Inflammatory macrophage (primary cell): ENCODE measurements around the gene LYST.
A peak's percentile ranks its signal among the peaks of the same experiment; 100 is the strongest.

Experiments
- DNase-seq, 2 donors: peaks; one replicate each; pipeline ENCODE4 v3.0.0-alpha.2; 2020 to 2022

Gene LYST

DNA sequence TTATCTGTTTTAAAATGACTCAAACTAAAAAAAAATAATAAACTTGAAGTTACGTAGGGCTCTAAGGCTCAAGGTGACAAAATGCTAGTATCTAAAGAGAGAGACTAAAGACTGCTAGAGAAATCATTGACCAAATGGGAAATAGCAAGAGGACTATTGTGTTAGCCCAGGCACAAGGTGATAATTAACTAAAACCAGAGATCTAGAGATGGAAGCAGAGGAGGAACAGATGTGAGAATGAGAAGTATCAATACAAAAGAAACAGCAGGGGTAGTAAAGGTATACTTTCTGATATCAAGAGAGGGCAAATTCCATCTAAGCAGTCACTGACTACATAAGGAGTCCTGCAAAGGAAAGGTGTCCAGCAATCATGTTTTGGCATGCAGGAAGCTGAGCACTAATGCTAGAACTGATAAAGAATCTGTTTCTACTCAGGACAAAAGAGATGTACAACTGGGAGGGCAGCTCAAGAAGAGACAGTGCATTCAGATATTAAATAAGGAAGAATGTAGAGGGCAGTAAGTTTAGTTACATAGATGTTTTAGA, 116.9 kb downstream of the LYST start:
- no peak for DNase-seq

DNA sequence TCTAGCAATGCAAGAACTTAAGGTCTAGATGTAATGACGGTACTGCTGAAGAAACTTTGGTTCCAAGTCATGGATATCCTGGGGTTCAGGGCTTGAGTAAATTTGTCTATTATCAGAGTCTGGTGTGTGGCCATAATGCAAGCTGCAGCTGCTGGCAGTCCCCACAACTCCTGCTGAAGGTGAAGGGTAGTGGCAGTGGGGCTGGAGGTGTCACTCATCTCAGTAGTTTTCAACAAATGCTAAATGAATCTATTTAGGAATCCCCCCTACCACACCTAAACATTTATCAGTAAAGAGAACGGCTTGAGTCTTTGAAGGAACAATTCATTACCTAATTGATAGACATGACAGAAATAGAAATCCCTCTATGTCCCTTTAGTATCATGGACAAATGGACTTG, 118.0 kb downstream of the LYST start:
- DNase-seq = no peak

DNA sequence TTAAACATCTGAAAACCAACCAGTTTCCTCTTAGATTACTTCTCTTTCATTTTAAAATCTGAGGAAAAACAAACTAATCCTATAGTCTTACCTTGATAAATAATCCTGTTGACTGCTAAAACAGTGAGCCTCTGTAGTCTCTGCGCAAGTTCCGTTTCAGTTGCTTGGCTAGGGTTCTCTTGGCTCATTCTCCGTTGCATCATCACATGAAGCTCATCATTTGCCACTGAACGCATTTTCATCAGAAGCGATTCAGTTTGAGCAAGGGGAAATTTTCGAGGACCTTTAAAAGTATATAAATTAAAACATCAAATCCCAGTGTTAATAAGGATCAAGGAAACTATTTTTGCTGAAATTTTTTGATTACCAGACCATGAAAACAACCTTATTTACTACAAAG, 120.5 kb downstream of the LYST start:
- DNase-seq = peak; percentile 40 to 41

GRCh38 chr1:235745503-235746136, 121.1 kb downstream of the LYST start:
- peak; percentile 18 to 61 for DNase-seq

DNA sequence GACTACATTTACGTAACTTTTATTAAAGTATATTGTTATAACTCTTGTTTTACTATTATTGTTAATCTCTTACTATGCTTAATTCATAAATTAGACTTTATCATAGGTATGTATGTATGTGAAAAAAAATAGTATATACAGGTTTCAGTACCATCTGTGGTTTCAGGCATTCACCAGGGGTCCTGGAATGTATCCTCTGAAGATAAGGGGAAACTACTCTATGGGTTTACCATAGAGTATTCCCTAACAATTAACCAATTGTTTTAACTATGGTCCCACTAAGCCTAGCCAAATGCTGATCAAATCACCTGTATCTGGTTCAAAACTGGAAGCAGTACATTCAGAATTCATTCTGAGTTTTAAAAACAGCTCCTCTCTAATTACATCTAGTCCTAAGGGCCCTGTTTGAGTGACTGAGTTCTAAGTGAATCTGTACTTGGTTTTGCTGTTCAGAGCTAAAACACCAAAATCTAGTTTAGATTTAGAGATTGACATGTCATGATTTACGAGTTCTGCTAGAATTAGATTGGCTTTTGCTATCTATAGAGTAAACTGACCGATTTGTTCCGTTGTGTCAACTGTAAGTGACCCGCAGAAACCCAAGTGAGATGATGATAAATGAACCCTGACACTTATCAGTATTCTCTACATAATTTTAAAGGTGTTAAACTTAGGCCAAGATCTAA, 123.6 kb downstream of the LYST start:
- DNase-seq = no peak

DNA sequence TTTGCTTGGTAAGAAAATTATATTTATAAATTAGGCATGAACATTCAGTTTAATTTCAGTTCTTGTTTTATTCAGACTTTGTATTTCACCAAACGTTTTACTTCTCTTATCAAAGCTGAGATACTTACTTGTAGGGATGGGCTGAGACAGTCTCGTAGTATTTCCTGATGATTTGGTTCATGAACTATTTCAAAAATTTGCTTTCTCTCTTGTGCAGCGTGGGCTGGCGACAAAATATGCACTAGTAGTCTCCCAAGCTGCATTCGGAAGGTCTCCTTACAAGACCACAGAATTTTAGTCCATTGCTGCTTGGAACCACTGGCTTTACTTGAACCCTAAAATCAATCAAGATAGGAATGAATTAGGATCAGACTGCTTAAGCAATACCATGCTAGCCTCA, 125.4 kb downstream of the LYST start:
- no peak for DNase-seq

DNA sequence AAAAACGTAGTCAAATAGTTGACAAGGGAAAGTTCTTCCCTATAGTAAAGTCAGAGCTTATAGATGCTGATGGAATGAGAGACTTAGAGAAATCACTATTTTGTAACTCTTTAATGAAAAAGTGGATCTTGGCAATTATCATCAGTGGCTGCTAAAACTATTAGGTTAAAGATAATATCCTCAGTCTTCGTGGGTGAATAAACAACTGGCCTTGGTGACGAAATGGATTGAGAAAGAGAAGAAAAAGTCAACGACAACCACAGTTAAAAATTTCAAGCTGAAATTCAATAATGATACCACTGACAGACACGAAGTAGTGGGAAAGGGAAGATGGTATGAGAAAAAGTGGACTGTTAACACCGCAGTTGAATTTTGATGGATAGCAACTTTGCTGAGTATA, 127.1 kb downstream of the LYST start:
- DNase-seq = no peak

GRCh38 chr1:235739124-235739523, 127.6 kb downstream of the LYST start:
- no peak for DNase-seq

- DNase-seq = no peak
Observed at GRCh38 chr1:235737751-235738150, 129.0 kb downstream of the LYST start.

DNA sequence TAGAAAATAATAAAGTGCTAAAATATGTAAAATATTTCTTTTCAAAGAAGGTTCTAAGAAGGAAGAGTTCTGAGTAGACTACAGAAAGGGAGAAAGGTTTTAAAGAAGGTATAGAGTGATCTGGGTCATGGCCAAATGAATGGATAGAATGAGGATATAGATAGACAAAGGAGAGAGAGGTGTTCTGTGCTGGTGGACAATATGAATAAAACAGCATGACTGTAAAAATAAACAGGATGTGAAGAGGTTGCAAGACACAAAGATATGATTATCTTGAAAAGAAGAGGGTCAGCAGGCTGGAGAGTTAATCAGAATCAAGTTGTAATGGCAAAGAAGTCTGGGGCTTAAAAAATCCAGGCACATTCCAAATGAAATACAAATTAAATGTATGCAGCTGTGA, 130.4 kb downstream of the LYST start:
- DNase-seq = no peak

DNA sequence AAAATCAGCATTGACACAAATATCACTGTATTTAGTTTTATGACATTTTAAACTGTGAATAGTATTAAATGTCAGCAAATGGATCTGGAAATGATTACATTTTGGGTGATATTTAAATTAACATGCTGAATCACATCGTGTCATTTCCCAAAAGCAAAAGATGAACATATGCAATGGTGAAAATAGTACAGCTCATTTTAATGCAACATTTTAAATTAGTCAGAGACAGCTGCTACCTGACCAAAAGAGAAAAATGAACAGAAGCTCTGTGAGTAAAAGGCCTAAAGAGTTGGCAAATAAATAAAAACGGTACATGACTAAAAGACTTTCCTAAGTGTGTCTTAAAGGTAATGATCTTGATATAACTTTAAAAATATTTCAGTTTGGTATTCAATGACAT, 131.1 kb downstream of the LYST start:
- DNase-seq = no peak

DNA sequence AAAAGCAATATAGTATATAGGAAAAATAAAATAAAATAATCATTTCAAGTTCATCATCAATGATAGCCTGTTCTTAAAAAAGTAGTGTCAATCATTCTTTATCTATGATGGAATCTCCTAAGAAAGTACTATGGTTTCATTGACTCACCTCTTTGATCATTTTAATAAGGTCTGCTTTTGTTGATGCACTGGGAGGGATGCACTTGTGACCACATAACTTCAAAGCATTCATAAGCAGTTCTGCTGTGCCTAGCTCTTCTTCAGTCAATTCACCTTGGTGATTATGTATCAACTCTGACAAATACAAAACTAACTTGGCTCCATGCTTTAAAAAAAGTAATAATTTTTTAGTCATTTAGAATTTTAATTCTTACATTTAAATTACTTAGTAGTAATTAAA, 132.4 kb downstream of the LYST start:
- no peak for DNase-seq

GRCh38 chr1:235730007-235730406, 136.7 kb downstream of the LYST start:
- DNase-seq = no peak

DNA sequence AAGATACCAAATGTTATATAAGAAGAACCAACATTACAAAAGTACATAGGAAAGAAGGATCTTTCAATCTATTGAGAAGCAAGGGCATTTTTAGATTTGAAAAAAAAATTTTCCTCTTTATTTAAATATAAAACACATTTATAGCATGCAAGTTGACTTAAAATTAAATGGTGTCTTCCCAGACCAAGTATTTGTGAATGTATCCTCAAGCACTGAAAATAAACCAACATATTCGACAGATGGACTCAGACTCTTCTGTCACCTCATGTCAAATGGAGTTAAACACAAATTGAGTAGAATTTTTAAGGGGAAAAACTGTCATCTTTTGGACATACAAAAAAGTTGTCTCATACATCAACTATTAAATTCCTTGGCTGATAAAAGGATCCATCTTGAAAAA, 140.1 kb downstream of the LYST start:
- DNase-seq = no peak

DNA sequence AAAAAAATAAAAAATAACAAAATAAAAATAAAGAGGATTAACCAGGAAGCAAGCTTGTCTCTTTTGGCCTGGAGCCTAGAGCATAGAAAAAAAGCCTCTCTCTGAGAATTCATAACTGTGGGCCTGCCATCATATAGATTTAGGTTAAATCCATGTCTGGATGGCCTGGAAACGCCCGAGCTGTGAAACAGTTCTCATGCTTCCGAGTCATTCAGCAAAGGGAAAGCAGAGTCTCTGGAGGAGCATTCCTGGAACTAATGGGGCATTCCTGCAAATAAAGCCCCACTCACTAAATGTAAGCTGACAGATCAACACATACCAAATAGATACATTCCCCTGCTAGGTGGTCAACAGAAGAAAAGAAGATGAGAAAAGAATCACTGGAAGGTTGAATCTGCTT, 141.3 kb downstream of the LYST start:
- no peak for DNase-seq

DNA sequence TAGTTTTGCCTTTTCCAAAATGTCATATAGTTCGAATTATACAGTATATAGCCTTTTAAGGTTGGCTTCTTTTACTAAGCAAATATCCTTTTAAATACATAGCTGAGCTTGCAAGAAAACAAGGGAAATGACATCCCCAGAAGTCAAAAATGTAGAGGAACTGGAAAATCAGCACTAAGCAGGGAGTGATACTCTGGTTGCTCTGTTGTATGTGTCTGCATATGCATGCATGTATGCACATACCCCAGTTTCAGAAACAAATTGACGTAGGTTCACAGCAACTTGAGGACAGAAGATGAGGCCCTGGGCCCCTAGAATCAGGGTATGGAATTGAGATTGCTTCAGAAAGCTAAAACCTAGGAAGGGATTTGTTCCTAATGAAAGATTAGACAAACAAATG, 142.0 kb downstream of the LYST start:
- DNase-seq = no peak

GRCh38 chr1:235722858-235723257, 143.8 kb downstream of the LYST start:
- DNase-seq = no peak

DNA sequence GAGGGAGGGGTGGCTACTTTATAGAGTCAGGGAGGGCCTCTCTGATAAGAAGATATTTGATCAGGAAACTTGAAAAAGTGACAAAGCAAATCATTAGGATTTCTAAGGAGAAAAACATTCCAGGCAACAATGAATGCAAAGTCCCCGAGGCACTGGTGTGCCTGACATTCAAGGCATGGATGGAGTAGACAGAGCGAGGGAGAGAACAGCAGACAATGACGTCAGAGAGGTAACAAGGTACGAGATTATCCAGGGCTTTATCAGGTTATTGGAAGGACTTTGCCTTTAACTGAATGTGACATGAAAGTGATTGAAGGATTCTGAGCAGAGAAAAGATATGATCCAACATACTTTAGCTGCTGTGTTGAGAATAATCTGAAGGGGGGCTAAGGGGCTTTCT, 144.7 kb downstream of the LYST start:
- no peak for DNase-seq

- no peak for DNase-seq
Observed at GRCh38 chr1:235720544-235720943, 146.2 kb downstream of the LYST start.

DNA sequence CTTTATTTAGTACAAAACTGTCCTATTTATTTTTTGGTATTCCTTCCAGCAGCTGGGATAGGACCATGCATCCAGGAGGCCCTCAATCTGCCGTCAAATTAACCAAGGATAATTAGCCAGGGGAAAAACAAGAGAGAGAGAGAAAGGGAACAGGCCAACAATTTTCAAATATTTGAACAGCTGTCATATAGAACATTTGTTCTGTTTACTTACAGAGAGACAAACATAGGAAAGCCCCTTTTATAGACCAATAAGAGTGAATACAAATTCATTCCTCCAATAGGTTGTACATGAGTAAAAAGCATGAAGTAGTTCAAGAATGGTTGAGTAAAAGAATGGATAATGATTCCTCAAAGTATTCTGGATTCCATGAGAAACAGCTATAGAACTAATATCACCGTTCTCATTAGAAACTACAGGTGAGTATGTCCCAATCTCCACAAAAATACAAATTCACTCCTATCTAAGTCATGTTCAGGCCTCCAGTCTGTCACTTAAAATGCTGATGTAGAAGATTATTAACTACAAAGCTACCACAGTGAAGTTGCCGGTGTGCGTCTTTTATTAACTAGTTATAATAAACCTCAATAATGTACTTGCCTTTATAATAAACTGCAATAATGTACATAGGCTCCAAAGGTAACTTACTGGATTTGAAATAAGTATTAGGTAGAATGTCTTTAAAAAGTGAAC, 152.4 kb downstream of the LYST start:
- no peak for DNase-seq

DNA sequence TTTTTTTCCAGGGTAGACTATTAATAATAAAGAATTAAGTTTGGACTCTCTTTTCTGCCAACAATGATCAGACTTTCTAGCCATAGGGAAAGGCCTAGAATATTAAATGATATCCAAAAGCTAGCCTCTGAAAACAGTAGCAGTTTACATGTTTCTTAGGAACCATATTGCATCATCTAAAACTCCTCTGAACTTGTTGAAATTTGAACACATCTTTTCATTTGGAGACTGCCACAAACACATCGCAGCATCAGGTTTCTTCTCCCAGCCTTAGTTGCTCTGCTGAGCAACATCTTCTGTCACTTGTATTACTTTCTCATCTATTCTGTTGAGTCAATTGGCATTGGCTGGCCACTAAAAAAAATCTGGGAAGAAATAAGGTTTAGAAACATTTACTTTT, 153.9 kb downstream of the LYST start:
- no peak for DNase-seq

DNA sequence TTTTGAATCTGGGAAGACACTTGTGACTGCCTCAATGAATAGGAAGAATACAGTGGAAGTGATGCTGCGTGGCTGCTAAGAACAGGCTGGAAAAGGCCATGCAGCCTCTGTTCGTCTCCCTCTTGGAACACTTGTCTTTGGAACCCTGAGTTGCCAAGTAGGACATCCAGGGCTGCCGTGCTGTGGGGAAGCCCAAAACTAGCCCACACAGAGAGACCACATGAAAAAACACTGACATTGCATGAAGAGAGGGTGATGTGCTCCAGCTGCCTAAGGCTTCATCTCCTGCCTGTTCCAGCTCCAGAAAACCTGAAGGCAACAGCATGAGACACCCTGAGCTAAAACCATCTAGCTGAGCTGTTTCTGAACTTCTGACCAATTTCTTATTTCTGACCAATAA, 156.0 kb downstream of the LYST start:
- no peak for DNase-seq

DNA sequence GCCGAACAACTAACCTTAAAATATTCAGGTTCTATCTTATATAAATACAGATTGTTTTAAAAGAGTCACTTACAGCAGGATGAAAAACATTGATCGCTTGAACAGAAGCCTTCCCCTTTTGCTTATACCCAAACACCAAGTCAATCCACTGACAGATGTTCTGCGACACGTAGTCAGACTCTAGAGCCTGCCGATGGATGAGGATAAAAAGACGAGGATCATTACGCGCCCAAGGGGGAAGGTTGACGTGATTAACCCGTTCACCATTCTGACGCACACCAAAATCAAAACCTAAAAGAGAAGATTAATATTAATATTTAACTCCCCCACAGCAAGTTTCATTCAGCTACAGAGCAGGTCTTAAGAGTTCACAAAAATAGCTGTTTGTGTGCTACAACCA, 157.7 kb downstream of the LYST start:
- DNase-seq = no peak

DNA sequence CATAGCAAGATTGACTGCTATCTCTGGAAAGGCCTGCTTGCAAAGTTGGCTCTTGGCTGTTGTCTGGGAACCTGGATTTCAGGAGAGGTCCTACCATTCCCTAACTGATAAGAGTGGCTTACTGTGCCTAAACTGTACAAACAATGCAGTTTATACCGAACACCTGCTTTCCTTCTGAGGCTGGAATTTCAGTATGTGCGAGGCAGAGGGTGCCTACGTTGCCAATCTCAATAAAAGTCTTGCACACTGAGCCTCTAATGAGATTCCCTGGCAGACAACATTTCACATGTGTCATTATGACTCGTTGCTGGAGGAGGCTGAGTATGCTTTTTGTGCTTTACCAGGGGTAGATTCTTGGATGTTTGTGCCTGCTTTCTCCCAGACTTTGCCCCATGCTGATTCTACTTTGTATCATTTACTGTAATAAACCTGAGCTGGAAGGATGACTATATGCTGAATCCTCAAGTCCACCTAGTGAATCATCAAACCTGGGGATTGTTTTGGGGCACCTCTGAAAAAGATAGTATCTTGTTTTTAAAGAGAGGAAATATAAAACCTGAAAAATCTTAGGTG, 158.2 kb downstream of the LYST start:
- DNase-seq = no peak
